GM13977 (cell line): ENCODE results near the gene MIOS.

ENCODE experiments used
- DNase-seq: peaks from one replicate; pipeline ENCODE4 v3.0.0; 2012; ENCODE audit warnings: low spot score
- in situ Hi-C: fragments of 300-500 bp; cut with MboI; formaldehyde crosslinking; loops from one replicate; pipeline ENCODE4 v1.12.0; 2022; ENCODE audit warnings: low sequenced_read_pairs, low pct_unique_long_range_greater_than_20kb, mixed read lengths, inconsistent platforms; ENCODE audit not compliant: unreplicated experiment
- TF ChIP-seq, protein P1 (sequence below): IDR thresholded peaks from 2 replicates; pipeline ENCODE4 v1.5.1; 2012; ENCODE audit warnings: mild to moderate bottlenecking, control low read depth; ENCODE audit not compliant: insufficient read depth; ENCODE audit errors: extremely low read depth, missing control alignments

Gene MIOS

GRCh38 chr7:7524121-7524520, 42.6 kb upstream of the MIOS start:
- no peak for DNase-seq
- TF ChIP-seq, protein P1, sequence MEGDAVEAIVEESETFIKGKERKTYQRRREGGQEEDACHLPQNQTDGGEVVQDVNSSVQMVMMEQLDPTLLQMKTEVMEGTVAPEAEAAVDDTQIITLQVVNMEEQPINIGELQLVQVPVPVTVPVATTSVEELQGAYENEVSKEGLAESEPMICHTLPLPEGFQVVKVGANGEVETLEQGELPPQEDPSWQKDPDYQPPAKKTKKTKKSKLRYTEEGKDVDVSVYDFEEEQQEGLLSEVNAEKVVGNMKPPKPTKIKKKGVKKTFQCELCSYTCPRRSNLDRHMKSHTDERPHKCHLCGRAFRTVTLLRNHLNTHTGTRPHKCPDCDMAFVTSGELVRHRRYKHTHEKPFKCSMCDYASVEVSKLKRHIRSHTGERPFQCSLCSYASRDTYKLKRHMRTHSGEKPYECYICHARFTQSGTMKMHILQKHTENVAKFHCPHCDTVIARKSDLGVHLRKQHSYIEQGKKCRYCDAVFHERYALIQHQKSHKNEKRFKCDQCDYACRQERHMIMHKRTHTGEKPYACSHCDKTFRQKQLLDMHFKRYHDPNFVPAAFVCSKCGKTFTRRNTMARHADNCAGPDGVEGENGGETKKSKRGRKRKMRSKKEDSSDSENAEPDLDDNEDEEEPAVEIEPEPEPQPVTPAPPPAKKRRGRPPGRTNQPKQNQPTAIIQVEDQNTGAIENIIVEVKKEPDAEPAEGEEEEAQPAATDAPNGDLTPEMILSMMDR: no peak
- in situ Hi-C loops: no loop called here

DNA sequence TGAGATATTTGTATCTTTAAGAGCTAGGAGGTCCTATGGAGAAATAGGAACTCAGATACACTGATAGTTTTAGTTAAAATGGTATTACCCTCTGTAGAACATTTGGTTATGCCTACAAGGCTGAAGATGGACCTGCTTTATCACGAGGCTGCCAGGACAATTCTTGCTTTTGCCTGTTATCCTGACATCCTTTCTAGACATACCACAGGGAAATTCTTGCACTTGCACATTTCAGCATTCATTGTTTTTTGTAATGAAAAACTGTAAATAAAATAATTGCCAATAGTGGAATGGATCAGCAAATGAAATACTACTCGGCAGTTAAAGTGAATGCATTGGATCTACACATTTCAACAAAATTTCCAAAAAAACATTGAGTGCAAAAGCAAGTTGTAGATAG, 40.7 kb upstream of the MIOS start:
- in situ Hi-C loops: no loop called here
- no peak for DNase-seq

GRCh38 chr7:7527047-7527446, 39.6 kb upstream of the MIOS start:
- in situ Hi-C loops: no loop called here
- TF ChIP-seq, protein P1: no peak
- DNase-seq: no peak

More for the DNA sequence above, 40.7 kb upstream of the MIOS start:
- TF ChIP-seq, protein P1: no peak

DNA sequence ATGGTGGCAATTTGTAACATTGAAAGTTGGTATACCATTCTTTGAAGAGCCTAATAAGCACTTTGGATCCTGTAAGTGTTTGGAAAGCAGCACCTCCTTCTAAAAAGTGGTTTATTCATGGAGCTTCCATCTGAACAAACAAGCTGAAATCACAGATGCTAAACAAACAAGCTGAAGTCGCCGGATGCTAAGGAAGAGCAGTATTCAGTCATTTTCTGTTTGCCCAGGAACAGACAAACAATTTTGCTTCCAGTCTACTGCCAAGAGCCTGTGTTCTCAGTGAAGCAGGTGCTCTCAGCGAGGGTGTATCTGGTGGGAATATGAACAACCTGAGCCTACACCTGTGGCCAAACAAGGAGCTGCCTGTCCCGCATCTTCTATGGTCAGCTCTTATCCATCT, 37.4 kb upstream of the MIOS start:
- no peak for DNase-seq
- in situ Hi-C loops: no loop called here

DNA sequence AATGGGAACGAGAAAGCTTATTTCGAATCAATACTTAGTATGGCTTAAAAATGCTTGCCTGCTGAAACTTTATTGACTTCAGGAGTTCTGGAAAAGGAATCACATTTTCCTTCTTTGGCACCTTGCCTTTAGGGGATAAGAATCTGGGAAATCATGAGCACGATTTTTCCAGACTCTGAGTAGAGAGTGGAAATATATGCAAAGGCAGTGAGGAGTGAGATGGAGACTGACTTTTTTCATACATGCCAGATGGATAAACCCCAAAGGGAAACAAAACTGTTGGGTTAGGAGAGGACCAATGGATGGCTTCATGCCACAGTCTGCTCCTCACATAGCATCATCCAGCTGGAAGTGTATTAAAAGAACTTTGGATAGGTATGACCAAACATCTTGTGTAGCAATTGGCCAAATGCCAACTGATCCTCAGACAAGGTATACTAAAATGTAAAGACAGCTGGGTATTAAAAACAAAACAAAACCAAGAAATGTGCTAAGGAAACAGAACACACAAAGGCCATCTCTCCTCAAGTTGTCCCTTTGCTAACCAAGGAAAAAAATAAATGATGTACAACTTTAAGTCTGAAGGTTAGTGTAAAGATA, 32.8 kb upstream of the MIOS start:
- in situ Hi-C loops: loop anchor here (10.0 kb wide), 1 partner anchor 419 kb away; no protein-coding TSS in a partner anchor
- TF ChIP-seq, protein P1: no peak

More for the DNA sequence above, 37.4 kb upstream of the MIOS start:
- TF ChIP-seq, protein P1: no peak

GRCh38 chr7:7535691-7536090, 31.0 kb upstream of the MIOS start, which contains the start of gene COL28A1:
COL28A1 (minus strand) TSS chr7:7535873; CDS start chr7:7532875, 2,998 bp downstream.
- TF ChIP-seq, protein P1: no peak
- DNase-seq: no peak
- in situ Hi-C loops: loop anchor here (10.0 kb wide), 1 partner anchor 421 kb away; no protein-coding TSS in a partner anchor

More for the DNA sequence above, 32.8 kb upstream of the MIOS start:
- no peak for DNase-seq
